Measurements from ENCODE around the gene CDHR3. TPM values are rescaled to one million over a fixed set of nuclear protein-coding genes. Genes with fewer than 3 reads are reported as not detected.

Gene CDHR3
- total and polyA plus RNA-seq, 2 of the 8 experiments (the other 6 are each of a cell fraction or from before 2014, with no cell fraction given) = 6.4 to 6.8 TPM

DNA sequence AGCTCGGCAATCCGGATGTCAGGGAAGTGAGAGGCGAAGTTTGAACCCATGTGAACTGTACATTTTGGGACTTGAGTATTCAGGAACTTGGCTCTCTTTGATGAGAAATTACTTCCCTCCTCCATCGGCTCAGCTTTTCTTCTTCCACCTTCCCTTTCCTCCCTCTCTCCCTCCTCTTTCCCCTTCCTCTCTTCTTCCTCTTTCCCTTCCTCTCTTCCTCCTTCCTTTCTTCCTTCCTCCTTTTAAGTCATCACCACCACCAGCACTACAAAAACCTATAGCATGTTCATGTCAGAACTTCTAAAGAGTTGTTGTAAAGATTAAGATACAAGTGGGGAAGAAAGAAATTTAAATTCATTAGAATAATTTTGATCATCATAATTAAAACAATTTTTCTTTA lies 31.9 kb upstream of the CDHR3 start:
- Histone ChIP-seq H2BK5ac (ENCODE audit: low read depth, low read length) (no peak overlapping the region), H3K23ac (ENCODE audit: insufficient read length) (no peak overlapping the region), H3K27me3 (replicated peaks in 1 of 4; ENCODE audit: control insufficient read depth in 3 of 4, extremely low read depth in 1 of 4, insufficient read depth in 3 of 4, low read length in 3 of 4) (no peaks in the 10 kb centered on the region), H3K36me3 (ENCODE audit: control insufficient read depth in 2 of 4, insufficient read depth in 4 of 4, low read length in 3 of 4) (no peaks in the 10 kb centered on the region), H3K23me2 (ENCODE audit: low read depth, low read length) (no peaks in the 10 kb centered on the region; the same call in 1 of the 2 replicates), H3K9ac (replicated peaks in 1 of 4; ENCODE audit: extremely low read depth in 1 of 4, low read depth in 3 of 4, low read length in 3 of 4) (no peak overlapping the region), H3K4me3 (ENCODE audit: extremely low read depth in 1 of 4, insufficient read depth in 2 of 4, low read depth in 3 of 4, low read length in 4 of 4) (no peak overlapping the region), H4K20me1 (replicated peaks in 1 of 2; ENCODE audit: control insufficient read depth in 1 of 2, insufficient read depth in 2 of 2, low read length in 2 of 2) (no peaks in the 10 kb centered on the region), H3K18ac (ENCODE audit: extremely low read depth, low read length) (no peak overlapping the region), H2BK12ac (ENCODE audit: low read depth, low read length) (no peak overlapping the region), H4K8ac (ENCODE audit: extremely low read depth, insufficient read depth, low read length) (no peak overlapping the region), H2BK15ac (ENCODE audit: low read length) (no peak overlapping the region), H2AFZ (ENCODE audit: low read length) (no peak overlapping the region), H4K5ac (ENCODE audit: insufficient read length, low read depth, low read length) (no peak overlapping the region), H3K27ac (ENCODE audit: low read depth, low read length) (no peak overlapping the region), H3K9me3 (ENCODE audit: insufficient read depth in 2 of 2, low read depth in 1 of 2, low read length in 1 of 2) (no peaks in the 10 kb centered on the region), H3K56ac (replicated peaks; ENCODE audit: insufficient read length, low read depth, low read length) (no peak overlapping the region), H3K14ac (ENCODE audit: insufficient read length) (no peak overlapping the region), H4K91ac (replicated peaks; ENCODE audit: insufficient read length, low read length) (no peak overlapping the region), H3K4me1 (replicated peaks in 1 of 4; ENCODE audit: control insufficient read depth in 3 of 4, insufficient read depth in 4 of 4, low read length in 3 of 4) (peaks cover 0 to 4% (median under 1%) of the 10 kb centered on the region in 4 experiments; a peak in 2 of 7 replicates), H2AK5ac (ENCODE audit: low read depth, low read length) (no peak overlapping the region), H3K79me1 (ENCODE audit: low read depth, low read length) (no peaks in the 10 kb centered on the region), H2BK120ac (replicated peaks; ENCODE audit: low read depth, low read length) (no peak overlapping the region), H3K4me2 (ENCODE audit: insufficient read depth in 1 of 2, low read depth in 2 of 2, low read length in 2 of 2) (no peak overlapping the region), H3K4ac (replicated peaks; ENCODE audit: insufficient read length, low read depth, low read length) (no peak overlapping the region), H3K79me2 (ENCODE audit: control insufficient read depth in 1 of 2, insufficient read depth in 2 of 2, low read length in 2 of 2) (no peaks in the 10 kb centered on the region), H2BK20ac (ENCODE audit: low read length) (no peak overlapping the region)
- ChIA-PET CTCF (ENCODE audit: partially characterized antibody) (interaction anchor here (1.1 to 2.2 kb wide), 3 partner anchors 17 to 110 kb away, joined by 4 to 18 read pairs (median 5); no protein-coding TSS in a partner anchor), POLR2A (ENCODE audit: partially characterized antibody) (no interaction called here)
- FAIRE-seq (no peak), DNase-seq (ENCODE audit: low read depth in 1 of 2, low spot score in 2 of 2) (no peak)
- WGBS, 2 experiments (ENCODE audit: extremely low coverage in 1 of 2, insufficient coverage in 1 of 2, insufficient read length in 1 of 2, insufficient replicate concordance in 2 of 2, low coverage in 1 of 2, low lambda C conversion rate in 2 of 2, missing lambda C conversion rate in 1 of 2) = 83% methylated on average over 4 of the region's 4 CpGs; no CpG with 5 or more reads in 1 of the 2 experiments
- TF ChIP-seq KDM1A (IDR thresholded peaks at IDR 0.05; ENCODE audit: borderline replicate concordance, low read length) (no peak), GTF2F1 (IDR thresholded peaks at IDR 0.05; ENCODE audit: borderline replicate concordance, low read depth, low read length) (no peak), RAD21 (IDR thresholded peaks at IDR 0.05 in 1 of 2, conservative IDR thresholded peaks at IDR 0.05 in 1 of 2; ENCODE audit: low read depth in 2 of 2, low read length in 2 of 2) (no peak), NANOG (IDR thresholded peaks at IDR 0.05; ENCODE audit: insufficient read depth, low read depth, low read length, poor library complexity, severe bottlenecking) (no peak), TCF12 (IDR thresholded peaks at IDR 0.05; ENCODE audit: low read depth, low read length) (no peak), SP1 (IDR thresholded peaks at IDR 0.05; ENCODE audit: low read depth, low read length) (no peak)
- TF ChIP-seq, protein P1, sequence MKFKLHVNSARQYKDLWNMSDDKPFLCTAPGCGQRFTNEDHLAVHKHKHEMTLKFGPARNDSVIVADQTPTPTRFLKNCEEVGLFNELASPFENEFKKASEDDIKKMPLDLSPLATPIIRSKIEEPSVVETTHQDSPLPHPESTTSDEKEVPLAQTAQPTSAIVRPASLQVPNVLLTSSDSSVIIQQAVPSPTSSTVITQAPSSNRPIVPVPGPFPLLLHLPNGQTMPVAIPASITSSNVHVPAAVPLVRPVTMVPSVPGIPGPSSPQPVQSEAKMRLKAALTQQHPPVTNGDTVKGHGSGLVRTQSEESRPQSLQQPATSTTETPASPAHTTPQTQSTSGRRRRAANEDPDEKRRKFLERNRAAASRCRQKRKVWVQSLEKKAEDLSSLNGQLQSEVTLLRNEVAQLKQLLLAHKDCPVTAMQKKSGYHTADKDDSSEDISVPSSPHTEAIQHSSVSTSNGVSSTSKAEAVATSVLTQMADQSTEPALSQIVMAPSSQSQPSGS (IDR thresholded peaks at IDR 0.05; ENCODE audit: low read length) = no peak
